Transverse colon (tissue), 4 donors: ENCODE results near the gene SGO1. TPM values are rescaled to one million over a fixed set of nuclear protein-coding genes. Genes with fewer than 3 reads are reported as not detected.

Source experiments
- DNase-seq: peaks from one replicate; pipeline ENCODE4 v3.0.0-alpha.2; 2019
- H3K27ac ChIP-seq, 4 donors: fragments of 200-600 bp; sonication (generic); 2 replicates each; pipeline ENCODE4 v1.5.1; 2016 to 2018; ENCODE audit warnings: inconsistent platforms in 4 of 4
- H3K27me3 ChIP-seq: fragments of 200-600 bp; sonication (generic); 2 replicates; pipeline ENCODE4 v1.5.1; 2017; ENCODE audit warnings: inconsistent platforms
- H3K36me3 ChIP-seq, 4 donors: fragments of 200-600 bp; sonication (generic); 2 replicates each; pipeline ENCODE4 v1.5.1; 2017 to 2019; ENCODE audit warnings: inconsistent platforms in 4 of 4
- H3K4me1 ChIP-seq, 4 donors: fragments of 200-600 bp; sonication (generic); 2 replicates each; pipeline ENCODE4 v1.5.1; 2017 to 2020; ENCODE audit warnings: inconsistent platforms in 4 of 4
- H3K4me3 ChIP-seq, 4 donors: fragments of 200-600 bp; sonication (generic); 1 replicate in 1 of 4; 2 replicates in 3 of 4; pipeline versions ENCODE4 v1.5.1 to v1.6.1; 2017 to 2019; ENCODE audit warnings: inconsistent platforms in 4 of 4
- H3K9me3 ChIP-seq, 2 donors: fragments of 200-600 bp; sonication (generic); 2 replicates each; pipeline ENCODE4 v1.5.1; 2017 to 2019; ENCODE audit warnings: inconsistent platforms in 2 of 2
- CTCF ChIP-seq, 5 experiments: fragments of 200-600 bp in 3 of 5; fragments of 450-650 bp in 2 of 5; sonication (generic) in 3 of 5; IDR thresholded peaks; 1 replicate in 2 of 5; 2 replicates in 3 of 5; pipeline ENCODE4 v1.5.1; 2016 to 2017; ENCODE audit warnings: antibody characterized with exemption in 5 of 5, inconsistent platforms in 3 of 5, mild to moderate bottlenecking in 2 of 5, moderate library complexity in 1 of 5
- EP300 ChIP-seq: sonication (generic); formaldehyde crosslinking; IDR thresholded peaks from one replicate; pipeline ENCODE4 v1.6.1; 2017; ENCODE audit warnings: antibody characterized with exemption, low read depth
- POLR2A ChIP-seq: fragments of 450-650 bp; IDR thresholded peaks from one replicate; pipeline ENCODE4 v1.6.1; 2016; ENCODE audit warnings: antibody characterized with exemption, mild to moderate bottlenecking, moderate library complexity
- POLR2AphosphoS5 ChIP-seq, 3 donors: sonication (generic); formaldehyde crosslinking; IDR thresholded peaks; one replicate each; pipeline ENCODE4 v1.6.1; 2016; ENCODE audit warnings: antibody characterized with exemption in 3 of 3
- WGBS, 2 donors: methylation state at CpG; one replicate each; pipeline ENCODE4 v1.1.5; 2018; ENCODE audit warnings: low coverage in 1 of 2; 5-methylcytosine and 5-hydroxymethylcytosine counted together
- in situ Hi-C, 4 donors: fragments of 200-750 bp; cut with MboI; loops; one replicate each; pipeline versions ENCODE4 v1.15.0 to v1.15.1; 2017; ENCODE audit warnings: low sequenced_read_pairs in 3 of 4, low pct_ligation_motif_present in 1 of 4, low pct_unique_long_range_greater_than_20kb in 1 of 4
- intact Hi-C: fragments of 100-400 bp; cut with DNase I; formaldehyde crosslinking; loops from one replicate; pipeline ENCODE4 v1.15.1; 2023; ENCODE audit warnings: low total_unique reads
- total RNA-seq, 4 donors: library from RNA; depleted of rRNA; stranded (reverse); fragments of >200 nt; gene quantifications; one replicate each; pipeline ENCODE4 v1.1.0, GENCODE V29; 2016

Gene SGO1
- total RNA-seq, 4 donors from 2014 or later: 0.79 to 26.5 (median 0.96) TPM; not detected in 1

- 91 to 96% methylated on average over 1 of the region's 1 CpG for WGBS, 2 donors
- H3K36me3 ChIP-seq: no peaks in the 10 kb centered on the region
- in situ Hi-C loops (no loop called here), intact Hi-C loops (no loop called here)
- H3K4me1 ChIP-seq: no peaks in the 10 kb centered on the region
- DNase-seq: no peak
- no peak overlapping the region for H3K27ac ChIP-seq
- no peaks in the 10 kb centered on the region for H3K9me3 ChIP-seq
- TF ChIP-seq EP300 (no peak), POLR2A (no peak)
- no peak overlapping the region for H3K4me3 ChIP-seq
- no peaks in the 10 kb centered on the region for H3K27me3 ChIP-seq
Measured at GRCh38 chr3:20154078-20154477, 31.9 kb downstream of the SGO1 start.

GRCh38 chr3:20148466-20148865 is 37.5 kb downstream of the SGO1 start:
- in situ Hi-C loops (no loop called here), intact Hi-C loops (loop anchor here (10.0 kb wide), 1 partner anchor 104 kb away; the partner anchor contains the start of gene KAT2B)
- 84 to 92% methylated on average over 9 to 10 of the region's 10 CpGs for WGBS, 2 donors
- no peaks in the 10 kb centered on the region for H3K9me3 ChIP-seq
- H3K4me1 ChIP-seq: no peaks in the 10 kb centered on the region
- H3K27me3 ChIP-seq: no peaks in the 10 kb centered on the region
- H3K36me3 ChIP-seq: peaks cover 0 to 2% (median 0%) of the 10 kb centered on the region in 4 donors
- H3K27ac ChIP-seq: no peak overlapping the region
- no peak for TF ChIP-seq POLR2AphosphoS5 (IDR thresholded peaks at IDR 0.05)
- TF ChIP-seq POLR2A: no peak
- TF ChIP-seq CTCF (IDR thresholded peaks at IDR 0.05): no peak
- no peak for TF ChIP-seq EP300
- DNase-seq: no peak
- no peak overlapping the region for H3K4me3 ChIP-seq

GRCh38 chr3:20147361-20147760 is 38.6 kb downstream of the SGO1 start:
- Histone ChIP-seq H3K9me3 (no peaks in the 10 kb centered on the region), H3K36me3 (peaks cover 0 to 5% (median 0%) of the 10 kb centered on the region in 4 donors), H3K27me3 (no peaks in the 10 kb centered on the region), H3K4me3 (no peak overlapping the region), H3K27ac (peak overlapping the region in 1 of 4 donors; percentile 24), H3K4me1 (no peaks in the 10 kb centered on the region)
- no peak for DNase-seq
- intact Hi-C loops: loop anchor here (10.0 kb wide), 1 partner anchor 103 kb away; the partner anchor contains the start of gene KAT2B
- in situ Hi-C loops: no loop called here
- TF ChIP-seq POLR2A (no peak), EP300 (no peak), CTCF (IDR thresholded peaks at IDR 0.05) (no peak), POLR2AphosphoS5 (IDR thresholded peaks at IDR 0.05) (no peak)

- Histone ChIP-seq H3K4me1 (no peaks in the 10 kb centered on the region), H3K4me3 (no peak overlapping the region), H3K36me3 (peaks cover 0 to 5% (median 0%) of the 10 kb centered on the region in 4 donors), H3K27me3 (no peaks in the 10 kb centered on the region), H3K9me3 (no peaks in the 10 kb centered on the region), H3K27ac (no peak overlapping the region)
- intact Hi-C loops: loop anchor here (10.0 kb wide), 1 partner anchor 102 kb away; the partner anchor contains the start of gene KAT2B
- no peak for DNase-seq
- 81 to 82% methylated on average over 8 of the region's 8 CpGs for WGBS, 2 donors
- TF ChIP-seq POLR2A (no peak), POLR2AphosphoS5 (IDR thresholded peaks at IDR 0.05) (no peak), EP300 (no peak), CTCF (IDR thresholded peaks at IDR 0.05) (no peak)
- in situ Hi-C loops: no loop called here
Measured at GRCh38 chr3:20146301-20146700, 39.7 kb downstream of the SGO1 start.

- in situ Hi-C loops: no loop called here
- no peaks in the 10 kb centered on the region for H3K27me3 ChIP-seq
- DNase-seq: no peak
- H3K27ac ChIP-seq: no peak overlapping the region
- 75% methylated on average over 2 of the region's 2 CpGs; no CpG with 5 or more reads in 1 of the 2 donors for whole genome bisulfite sequencing, 2 donors
- no peak overlapping the region for H3K4me3 ChIP-seq
- TF ChIP-seq POLR2AphosphoS5 (IDR thresholded peaks at IDR 0.05) (no peak), CTCF (IDR thresholded peaks at IDR 0.05) (no peak), POLR2A (no peak), EP300 (no peak)
- peaks cover 0 to 5% (median 0%) of the 10 kb centered on the region in 4 donors for H3K36me3 ChIP-seq
- intact Hi-C loops: loop anchor here (10.0 kb wide), 1 partner anchor 101 kb away; the partner anchor contains the start of gene KAT2B
- H3K9me3 ChIP-seq: no peaks in the 10 kb centered on the region
- no peaks in the 10 kb centered on the region for H3K4me1 ChIP-seq
Measured at GRCh38 chr3:20145874-20146273, 40.1 kb downstream of the SGO1 start.
